ENCODE data around the gene MGP. TPM values are rescaled to one million over a fixed set of nuclear protein-coding genes. Genes with fewer than 3 reads are reported as not detected.

The MGP gene
- total RNA-seq, 1 donor from 2014 or later = 0.25 TPM

DNA sequence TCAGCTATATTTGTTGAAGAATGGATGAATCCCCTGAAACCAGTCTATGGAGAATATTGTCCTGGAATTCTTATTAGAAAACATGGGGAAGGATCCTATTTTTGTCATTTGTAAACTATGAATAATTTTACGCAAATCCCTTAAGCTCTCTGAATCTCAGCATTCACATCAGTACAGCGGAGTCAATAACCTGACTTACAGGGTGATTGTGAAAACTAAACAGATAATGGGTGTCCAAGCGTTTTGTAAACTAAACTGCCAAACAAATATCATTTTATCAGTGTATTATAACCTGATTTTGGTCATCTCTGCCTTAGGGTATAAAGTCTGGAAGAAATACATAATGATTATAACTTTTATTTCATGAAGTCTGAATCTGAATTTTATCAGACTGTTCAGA lies 52.3 kb downstream of the MGP start:
- intact Hi-C loops (cut with micrococcal nuclease) = no loop called here

Other genes with a start within 250 kb of the MGP start
- not detected in 2 replicates for gene GUCY2C, start 189.3 kb downstream of the MGP start, total RNA-seq
- gene WBP11, start 82.4 kb downstream of the MGP start, total RNA-seq = 86.5 and 93.6 TPM in 2 replicates
- gene C12orf60, start 82.2 kb downstream of the MGP start, total RNA-seq = 1.2 and 1.8 TPM in 2 replicates
- not detected in 2 replicates for gene SMCO3, start 71.7 kb downstream of the MGP start, total RNA-seq
- not detected in 2 replicates for gene ART4, start 42.3 kb downstream of the MGP start, total RNA-seq
- gene ERP27, start 52.7 kb upstream of the MGP start, total RNA-seq = 10.5 and 11.9 TPM in 2 replicates
- 1,194 and 1,202 TPM in 2 replicates for gene ARHGDIB, start 75.7 kb upstream of the MGP start, total RNA-seq
- not detected in 2 replicates for gene PDE6H, start 87.2 kb upstream of the MGP start, total RNA-seq

Measured in T-helper 1 cell treated with Interleukin-12 subunit alpha and Interleukin-12 subunit beta and Interleukin-4 antibody, amounts not matched to agents 30 ng/mL and 1 ng/mL, for 36 hours (primary cell).